ENCODE results near the gene REV3L. TPM values are rescaled to one million over a fixed set of nuclear protein-coding genes. Genes with fewer than 3 reads are reported as not detected.

The REV3L gene
- total RNA-seq, 1 experiment from 2014 or later, result 5.7 TPM

- TF ChIP-seq, protein P1, sequence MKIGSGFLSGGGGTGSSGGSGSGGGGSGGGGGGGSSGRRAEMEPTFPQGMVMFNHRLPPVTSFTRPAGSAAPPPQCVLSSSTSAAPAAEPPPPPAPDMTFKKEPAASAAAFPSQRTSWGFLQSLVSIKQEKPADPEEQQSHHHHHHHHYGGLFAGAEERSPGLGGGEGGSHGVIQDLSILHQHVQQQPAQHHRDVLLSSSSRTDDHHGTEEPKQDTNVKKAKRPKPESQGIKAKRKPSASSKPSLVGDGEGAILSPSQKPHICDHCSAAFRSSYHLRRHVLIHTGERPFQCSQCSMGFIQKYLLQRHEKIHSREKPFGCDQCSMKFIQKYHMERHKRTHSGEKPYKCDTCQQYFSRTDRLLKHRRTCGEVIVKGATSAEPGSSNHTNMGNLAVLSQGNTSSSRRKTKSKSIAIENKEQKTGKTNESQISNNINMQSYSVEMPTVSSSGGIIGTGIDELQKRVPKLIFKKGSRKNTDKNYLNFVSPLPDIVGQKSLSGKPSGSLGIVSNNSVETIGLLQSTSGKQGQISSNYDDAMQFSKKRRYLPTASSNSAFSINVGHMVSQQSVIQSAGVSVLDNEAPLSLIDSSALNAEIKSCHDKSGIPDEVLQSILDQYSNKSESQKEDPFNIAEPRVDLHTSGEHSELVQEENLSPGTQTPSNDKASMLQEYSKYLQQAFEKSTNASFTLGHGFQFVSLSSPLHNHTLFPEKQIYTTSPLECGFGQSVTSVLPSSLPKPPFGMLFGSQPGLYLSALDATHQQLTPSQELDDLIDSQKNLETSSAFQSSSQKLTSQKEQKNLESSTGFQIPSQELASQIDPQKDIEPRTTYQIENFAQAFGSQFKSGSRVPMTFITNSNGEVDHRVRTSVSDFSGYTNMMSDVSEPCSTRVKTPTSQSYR (CRISPR knock-in tag; IDR thresholded peaks at IDR 0.05), result no peak
- no peak for TF ChIP-seq ZNF423 (CRISPR knock-in tag; IDR thresholded peaks at IDR 0.05)
- TF ChIP-seq TEAD4 (CRISPR knock-in tag; IDR thresholded peaks at IDR 0.05), result no peak
- no peak for TF ChIP-seq OVOL2 (CRISPR knock-in tag; IDR thresholded peaks at IDR 0.05; ENCODE audit: borderline replicate concordance)
- peak; percentile 77 for TF ChIP-seq CTCF (IDR thresholded peaks at IDR 0.05)
- no peak for TF ChIP-seq CREB1 (CRISPR knock-in tag; IDR thresholded peaks at IDR 0.05)
- TF ChIP-seq ZNF219 (CRISPR knock-in tag; IDR thresholded peaks at IDR 0.05; ENCODE audit: borderline replicate concordance), result no peak
- TF ChIP-seq FOXP1 (CRISPR knock-in tag; IDR thresholded peaks at IDR 0.05; ENCODE audit: borderline replicate concordance), result peak; percentile 79
- TF ChIP-seq HMGA2 (CRISPR knock-in tag; IDR thresholded peaks at IDR 0.05), result no peak
- no peak for TF ChIP-seq ZNF416 (CRISPR knock-in tag; IDR thresholded peaks at IDR 0.05)
- TF ChIP-seq ETV6 (CRISPR knock-in tag; IDR thresholded peaks at IDR 0.05), result peak; percentile 42; the same call in 1 of the 2 replicates
- no peak for TF ChIP-seq CDX4 (CRISPR knock-in tag; IDR thresholded peaks at IDR 0.05; ENCODE audit: borderline replicate concordance)
- TF ChIP-seq EMX1 (CRISPR knock-in tag; IDR thresholded peaks at IDR 0.05), result no peak
- no peak for TF ChIP-seq E2F4 (CRISPR knock-in tag; IDR thresholded peaks at IDR 0.05; ENCODE audit: borderline replicate concordance, low read depth)
- TF ChIP-seq TCF7 (CRISPR knock-in tag; IDR thresholded peaks at IDR 0.05; ENCODE audit: low read depth), result no peak
- TF ChIP-seq, protein P2, sequence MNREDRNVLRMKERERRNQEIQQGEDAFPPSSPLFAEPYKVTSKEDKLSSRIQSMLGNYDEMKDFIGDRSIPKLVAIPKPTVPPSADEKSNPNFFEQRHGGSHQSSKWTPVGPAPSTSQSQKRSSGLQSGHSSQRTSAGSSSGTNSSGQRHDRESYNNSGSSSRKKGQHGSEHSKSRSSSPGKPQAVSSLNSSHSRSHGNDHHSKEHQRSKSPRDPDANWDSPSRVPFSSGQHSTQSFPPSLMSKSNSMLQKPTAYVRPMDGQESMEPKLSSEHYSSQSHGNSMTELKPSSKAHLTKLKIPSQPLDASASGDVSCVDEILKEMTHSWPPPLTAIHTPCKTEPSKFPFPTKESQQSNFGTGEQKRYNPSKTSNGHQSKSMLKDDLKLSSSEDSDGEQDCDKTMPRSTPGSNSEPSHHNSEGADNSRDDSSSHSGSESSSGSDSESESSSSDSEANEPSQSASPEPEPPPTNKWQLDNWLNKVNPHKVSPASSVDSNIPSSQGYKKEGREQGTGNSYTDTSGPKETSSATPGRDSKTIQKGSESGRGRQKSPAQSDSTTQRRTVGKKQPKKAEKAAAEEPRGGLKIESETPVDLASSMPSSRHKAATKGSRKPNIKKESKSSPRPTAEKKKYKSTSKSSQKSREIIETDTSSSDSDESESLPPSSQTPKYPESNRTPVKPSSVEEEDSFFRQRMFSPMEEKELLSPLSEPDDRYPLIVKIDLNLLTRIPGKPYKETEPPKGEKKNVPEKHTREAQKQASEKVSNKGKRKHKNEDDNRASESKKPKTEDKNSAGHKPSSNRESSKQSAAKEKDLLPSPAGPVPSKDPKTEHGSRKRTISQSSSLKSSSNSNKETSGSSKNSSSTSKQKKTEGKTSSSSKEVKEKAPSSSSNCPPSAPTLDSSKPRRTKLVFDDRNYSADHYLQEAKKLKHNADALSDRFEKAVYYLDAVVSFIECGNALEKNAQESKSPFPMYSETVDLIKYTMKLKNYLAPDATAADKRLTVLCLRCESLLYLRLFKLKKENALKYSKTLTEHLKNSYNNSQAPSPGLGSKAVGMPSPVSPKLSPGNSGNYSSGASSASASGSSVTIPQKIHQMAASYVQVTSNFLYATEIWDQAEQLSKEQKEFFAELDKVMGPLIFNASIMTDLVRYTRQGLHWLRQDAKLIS (CRISPR knock-in tag; IDR thresholded peaks at IDR 0.05; ENCODE audit: borderline replicate concordance), result peak; percentile 85; the same call in 1 of the 2 replicates
- no peak for TF ChIP-seq ESRRA (CRISPR knock-in tag; IDR thresholded peaks at IDR 0.05; ENCODE audit: borderline replicate concordance)
- TF ChIP-seq RELA (CRISPR knock-in tag; IDR thresholded peaks at IDR 0.05; ENCODE audit: borderline replicate concordance), result no peak
- TF ChIP-seq NFE2L1 (CRISPR knock-in tag; IDR thresholded peaks at IDR 0.05), result peak; percentile 69; the same call in 1 of the 2 replicates
- 0 out of 2 replicates have a peak, but pooled peaks have one; percentile 20 for TF ChIP-seq NFYB (CRISPR knock-in tag; conservative IDR thresholded peaks at IDR 0.05; ENCODE audit: low read depth)
- no peak for TF ChIP-seq SOX15 (CRISPR knock-in tag; IDR thresholded peaks at IDR 0.05)
- TF ChIP-seq, protein P3, sequence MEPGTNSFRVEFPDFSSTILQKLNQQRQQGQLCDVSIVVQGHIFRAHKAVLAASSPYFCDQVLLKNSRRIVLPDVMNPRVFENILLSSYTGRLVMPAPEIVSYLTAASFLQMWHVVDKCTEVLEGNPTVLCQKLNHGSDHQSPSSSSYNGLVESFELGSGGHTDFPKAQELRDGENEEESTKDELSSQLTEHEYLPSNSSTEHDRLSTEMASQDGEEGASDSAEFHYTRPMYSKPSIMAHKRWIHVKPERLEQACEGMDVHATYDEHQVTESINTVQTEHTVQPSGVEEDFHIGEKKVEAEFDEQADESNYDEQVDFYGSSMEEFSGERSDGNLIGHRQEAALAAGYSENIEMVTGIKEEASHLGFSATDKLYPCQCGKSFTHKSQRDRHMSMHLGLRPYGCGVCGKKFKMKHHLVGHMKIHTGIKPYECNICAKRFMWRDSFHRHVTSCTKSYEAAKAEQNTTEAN (CRISPR knock-in tag; IDR thresholded peaks at IDR 0.05), result no peak
- TF ChIP-seq TP53 (CRISPR knock-in tag; IDR thresholded peaks at IDR 0.05), result no peak
Measured at GRCh38 chr6:111259089-111259831, 223.8 kb downstream of the REV3L start (continued).

Measured in WTC11 (cell line).